HG02763 (cell line): ENCODE measurements around the gene GRK3.
"Not testable (repeated sequence)": the region's sequence is repeated elsewhere in the genome, so short reads cannot be mapped to it uniquely, and the experiment has no call there.

Experiments
- ATAC-seq: cut with Tn5 transposase; IDR thresholded peaks from one replicate; pipeline ENCODE4 v1.9.1; 2021; ENCODE audit warnings: mild to moderate bottlenecking, moderate library complexity; ENCODE audit not compliant: unreplicated experiment

GRK3 gene

DNA sequence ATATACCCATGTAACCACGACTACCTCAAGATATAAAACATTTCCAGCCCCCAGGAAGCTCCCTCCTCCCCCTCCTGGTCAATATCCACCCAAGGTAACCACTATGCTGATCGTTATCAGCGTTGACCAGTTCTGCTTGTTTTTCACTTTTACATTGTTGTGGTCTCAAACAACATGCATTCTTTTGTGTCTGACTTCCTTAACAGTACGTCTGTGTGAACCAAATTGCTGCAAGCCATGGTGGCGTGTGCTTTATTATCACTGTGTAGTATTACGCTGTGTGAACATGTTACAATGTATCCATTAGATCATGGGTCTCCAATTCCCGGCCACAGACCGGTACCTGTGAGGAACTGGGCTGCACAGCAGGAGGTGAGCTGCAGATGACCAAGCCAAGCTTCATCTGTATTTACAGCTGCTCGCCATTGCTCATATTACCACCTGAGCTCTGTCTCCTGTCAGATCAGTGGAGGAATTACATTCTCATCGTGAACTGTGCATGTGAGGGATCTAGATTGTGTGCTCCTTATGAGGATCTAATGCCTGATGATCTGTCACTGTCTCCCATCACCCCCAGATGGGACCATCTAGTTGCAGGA is 15.5 kb upstream of the GRK3 start:
- ATAC-seq, result no peak

DNA sequence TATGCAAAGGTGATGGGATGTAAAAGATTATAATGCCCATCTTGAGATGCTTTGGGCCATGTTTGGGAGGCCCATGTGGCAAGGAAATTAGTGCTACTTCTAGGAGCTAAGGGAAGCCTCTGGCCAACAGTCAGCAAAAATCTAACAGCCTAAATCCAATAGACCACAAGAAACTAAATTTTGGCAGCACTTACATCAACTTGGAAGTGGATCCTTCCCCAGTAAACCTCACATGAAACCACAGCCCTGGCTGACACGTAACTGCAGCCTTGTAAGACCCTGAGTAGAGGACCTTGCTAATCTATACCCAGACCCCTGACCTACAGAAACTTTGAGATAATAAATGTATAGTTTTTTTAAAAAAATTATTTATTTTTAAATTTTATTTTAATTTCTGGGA is 13.1 kb upstream of the GRK3 start:
- ATAC-seq, result no peak

DNA sequence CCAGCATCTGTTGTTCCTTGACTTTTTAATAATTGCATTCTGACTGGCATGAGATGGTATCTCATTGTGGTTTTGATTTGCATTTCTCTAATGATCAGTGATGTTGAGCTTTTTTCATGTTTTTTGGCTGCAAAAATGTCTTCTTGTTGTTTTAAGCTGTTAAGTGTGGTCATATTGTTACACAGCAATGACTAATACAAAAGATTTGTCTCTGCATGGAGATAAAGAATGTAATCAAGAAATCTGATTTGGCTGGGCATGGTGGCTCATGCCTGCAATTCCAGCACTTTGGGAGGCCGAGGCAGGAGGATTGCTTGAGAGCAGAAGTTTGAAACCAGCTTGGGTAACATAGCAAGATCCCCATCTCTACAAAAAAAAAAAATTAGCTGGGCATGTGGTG is 12.1 kb upstream of the GRK3 start:
- ATAC-seq, result not testable (repeated sequence)

DNA sequence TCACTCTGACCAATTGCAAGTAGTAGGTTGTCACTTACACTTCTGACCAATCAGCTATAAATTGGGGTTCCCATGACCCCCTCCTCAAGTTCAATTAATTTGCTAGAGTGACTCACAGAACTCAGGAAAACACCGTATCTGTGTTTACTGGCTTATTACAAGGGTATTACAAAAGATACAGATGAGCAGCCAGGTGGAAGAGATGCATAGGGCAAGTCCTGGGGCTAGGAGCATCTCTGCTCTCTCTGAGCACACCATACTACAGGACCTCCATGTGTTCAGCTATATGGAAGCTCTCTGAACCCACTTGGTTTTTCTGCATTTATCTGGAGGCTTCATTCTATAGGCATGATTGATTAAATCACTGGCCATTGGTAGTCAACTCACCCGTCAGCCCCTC is 11.3 kb upstream of the GRK3 start:
- ATAC-seq, result no peak

DNA sequence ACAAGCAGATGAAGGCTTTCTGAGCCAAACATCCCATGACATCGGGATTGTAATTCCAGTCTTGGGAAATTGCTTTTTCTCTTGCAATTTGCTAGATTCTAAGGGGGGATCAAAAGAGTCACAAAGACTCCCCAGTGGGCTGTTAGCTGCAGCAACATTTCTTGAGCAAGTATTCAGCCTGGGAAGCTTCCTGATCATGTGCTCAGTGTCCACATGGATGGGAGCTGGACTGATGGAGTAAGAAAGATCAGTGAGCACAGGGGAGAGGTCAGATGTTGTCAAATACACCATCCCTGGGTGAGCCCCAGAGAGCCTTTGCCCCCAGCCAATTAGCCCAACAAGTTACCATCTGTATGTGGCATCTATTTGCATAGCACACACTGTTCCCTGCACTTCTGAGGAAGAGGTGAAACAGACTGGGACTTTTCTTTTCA is 10.2 kb upstream of the GRK3 start:
- ATAC-seq, result no peak

DNA sequence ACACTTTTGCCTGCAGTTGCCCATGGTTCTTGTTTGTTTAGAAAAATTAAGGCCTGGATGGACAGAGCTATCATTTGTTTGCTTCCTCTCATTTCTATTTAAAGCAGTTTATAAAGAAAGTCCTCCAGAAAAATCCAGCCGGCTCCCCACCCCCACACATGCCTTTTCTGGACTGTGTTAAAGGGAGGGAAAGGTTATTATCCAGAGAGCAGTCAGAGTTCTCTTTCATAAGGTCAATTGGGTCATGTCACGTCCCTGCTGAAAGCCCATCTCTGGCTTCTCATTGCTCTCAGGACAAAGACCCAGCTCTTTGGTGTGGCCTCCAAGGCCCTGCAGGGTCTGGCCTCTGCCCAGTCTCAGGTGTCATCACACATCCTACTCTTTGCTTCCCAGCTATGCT is 9.8 kb upstream of the GRK3 start:
- no peak for ATAC-seq

DNA sequence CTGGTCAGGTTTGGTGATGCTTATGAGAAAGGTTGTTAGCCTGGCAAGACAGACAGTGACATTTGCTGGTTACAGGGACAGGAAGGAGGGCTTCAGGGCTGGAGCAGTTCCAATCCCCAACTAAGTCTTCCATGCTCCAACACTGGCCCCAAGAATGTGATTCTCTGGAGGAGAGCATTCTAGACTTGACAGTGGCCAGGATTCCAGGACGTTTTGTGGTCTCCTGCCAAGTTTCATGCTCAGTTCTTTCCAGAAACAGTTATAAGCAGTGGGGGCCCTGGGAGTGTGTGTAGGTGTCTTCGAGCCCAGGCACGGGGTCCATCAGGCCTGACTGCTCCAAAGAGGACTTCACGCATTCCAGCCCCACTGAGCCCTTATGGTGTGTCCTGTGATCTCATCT is 8.9 kb upstream of the GRK3 start:
- ATAC-seq, result no peak

DNA sequence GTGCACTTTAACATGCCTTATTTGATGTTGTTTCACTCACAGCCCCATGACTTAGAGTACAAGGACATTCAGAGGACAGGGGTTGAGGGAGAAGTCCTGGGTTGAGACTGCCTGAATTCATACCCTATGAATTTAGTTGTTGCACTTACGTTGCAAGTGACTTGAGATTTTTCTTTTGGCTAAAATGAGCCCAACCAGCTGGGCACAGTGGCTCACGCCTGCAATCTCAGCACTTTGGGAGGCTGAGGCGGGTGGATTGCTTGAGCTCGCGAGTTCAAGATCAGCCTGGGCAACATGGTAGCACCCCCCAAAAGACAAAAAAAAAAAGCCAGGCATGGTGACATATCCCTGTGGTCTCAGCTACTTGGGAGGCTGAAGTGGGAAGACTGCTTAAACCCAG is 7.3 kb upstream of the GRK3 start:
- no peak for ATAC-seq

DNA sequence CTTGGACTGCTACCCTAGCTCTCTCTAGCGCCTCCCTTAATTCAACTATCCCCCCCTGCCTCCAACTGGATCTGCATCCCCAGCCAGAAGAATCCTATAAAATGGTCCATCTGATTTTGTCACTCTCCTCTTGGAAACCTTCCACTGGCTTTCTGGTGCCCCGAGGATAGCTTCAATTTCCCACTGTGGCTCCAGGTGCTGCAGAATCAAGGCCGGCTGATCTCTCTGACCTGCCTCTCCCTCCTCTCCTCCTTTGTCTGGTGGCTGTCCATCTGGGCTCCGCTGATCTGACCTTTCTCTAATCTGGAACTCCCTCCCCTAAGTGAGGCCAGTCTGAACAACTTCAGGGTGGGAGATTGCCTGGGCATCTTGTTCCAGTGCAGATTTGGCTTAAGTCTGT is 6.1 kb upstream of the GRK3 start:
- ATAC-seq, result no peak

DNA sequence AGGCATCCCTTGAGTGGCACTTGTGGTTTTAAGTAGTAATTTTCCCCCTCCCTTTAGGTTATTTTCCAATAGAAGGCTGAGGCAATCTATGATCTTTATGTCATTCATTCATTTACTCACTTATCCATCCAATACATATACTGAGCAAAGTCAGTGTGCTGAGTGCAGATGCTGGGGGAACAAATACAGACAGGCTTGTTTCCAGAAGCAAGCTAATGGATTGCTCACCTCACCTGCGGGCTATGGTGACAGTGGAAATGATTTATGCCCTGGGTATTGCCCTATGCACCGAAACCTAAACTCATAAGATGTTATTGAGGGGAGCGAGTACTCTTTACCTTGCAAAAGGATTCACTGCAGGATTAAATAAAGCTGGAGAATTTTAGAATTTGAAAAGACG is 4.6 kb upstream of the GRK3 start:
- not testable (repeated sequence) for ATAC-seq

DNA sequence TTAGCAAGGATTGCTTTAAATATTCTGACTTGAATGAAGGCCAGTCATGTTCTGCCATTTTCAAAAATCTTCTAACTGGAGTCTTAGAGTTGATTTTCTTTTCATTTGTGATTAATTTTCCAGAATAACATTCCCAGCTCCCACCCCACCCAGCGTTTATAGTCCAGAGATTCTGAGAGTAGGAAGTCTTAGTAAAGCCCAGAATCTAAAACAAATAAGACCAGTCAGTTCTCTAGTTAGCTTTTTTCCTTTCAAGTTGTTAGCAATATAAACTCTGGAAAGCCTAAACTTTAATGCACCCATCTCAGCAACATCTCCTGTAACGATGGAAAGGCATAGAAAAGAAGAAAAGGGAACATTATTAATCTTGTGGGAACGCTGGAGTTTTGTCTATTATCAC is 3.3 kb upstream of the GRK3 start:
- not testable (repeated sequence) for ATAC-seq

DNA sequence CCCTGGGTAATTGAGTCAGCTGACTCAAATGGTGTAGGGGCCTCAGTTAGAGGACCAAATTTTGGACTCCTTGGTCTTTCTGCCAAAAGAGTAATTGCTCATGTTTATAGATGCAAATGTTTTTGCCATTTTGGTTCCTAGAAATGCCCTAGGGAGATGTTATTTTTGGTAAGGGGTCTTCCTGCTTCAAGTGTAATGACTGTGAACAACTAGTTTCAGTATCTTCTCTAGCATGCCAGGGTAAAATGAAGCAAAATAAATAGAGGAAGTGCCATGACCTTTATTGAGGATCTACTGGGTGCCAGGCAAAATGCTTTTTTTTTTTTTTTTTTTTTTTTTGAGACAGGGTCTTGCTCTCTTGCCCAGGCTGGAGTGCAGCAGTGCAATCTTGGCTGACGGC is 2.5 kb upstream of the GRK3 start:
- not testable (repeated sequence) for ATAC-seq

DNA sequence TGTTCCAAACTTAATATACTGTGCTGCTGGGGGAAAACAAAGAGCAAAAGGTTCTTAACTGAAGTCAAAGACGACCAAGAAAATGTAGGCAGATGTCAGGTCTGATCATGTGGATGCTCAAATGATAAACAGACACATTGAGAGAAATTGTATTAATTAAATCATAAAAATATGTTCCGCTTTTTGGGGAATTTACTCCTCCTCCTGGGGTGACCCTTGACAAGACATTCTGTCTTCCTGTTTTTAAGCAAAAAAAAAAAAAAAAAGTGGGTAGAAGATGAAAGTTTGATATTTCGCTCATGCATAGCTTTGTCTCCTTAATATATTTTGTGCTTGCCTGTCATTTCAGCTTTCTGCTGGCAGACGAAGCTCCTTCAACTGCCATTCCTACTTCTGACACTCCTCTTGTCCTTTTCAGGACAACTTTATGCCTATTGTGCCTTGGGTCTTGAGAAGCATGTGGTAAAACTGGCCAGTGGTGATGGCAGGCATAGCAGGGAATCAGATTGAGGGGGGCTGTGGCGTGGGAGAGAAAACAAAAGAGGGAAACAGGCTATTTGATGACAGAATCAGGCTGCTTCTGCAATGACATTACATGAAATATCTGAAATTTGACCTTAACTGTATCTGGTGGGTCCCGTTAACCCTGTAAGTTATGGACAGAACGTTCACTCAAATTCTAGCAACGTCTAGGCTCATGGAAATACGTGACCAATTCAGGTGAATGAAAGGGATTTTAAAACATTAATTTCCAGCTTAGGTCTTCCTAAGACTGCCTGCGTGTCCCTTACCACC is 1.3 kb upstream of the GRK3 start:
- ATAC-seq, result not testable (repeated sequence)

DNA sequence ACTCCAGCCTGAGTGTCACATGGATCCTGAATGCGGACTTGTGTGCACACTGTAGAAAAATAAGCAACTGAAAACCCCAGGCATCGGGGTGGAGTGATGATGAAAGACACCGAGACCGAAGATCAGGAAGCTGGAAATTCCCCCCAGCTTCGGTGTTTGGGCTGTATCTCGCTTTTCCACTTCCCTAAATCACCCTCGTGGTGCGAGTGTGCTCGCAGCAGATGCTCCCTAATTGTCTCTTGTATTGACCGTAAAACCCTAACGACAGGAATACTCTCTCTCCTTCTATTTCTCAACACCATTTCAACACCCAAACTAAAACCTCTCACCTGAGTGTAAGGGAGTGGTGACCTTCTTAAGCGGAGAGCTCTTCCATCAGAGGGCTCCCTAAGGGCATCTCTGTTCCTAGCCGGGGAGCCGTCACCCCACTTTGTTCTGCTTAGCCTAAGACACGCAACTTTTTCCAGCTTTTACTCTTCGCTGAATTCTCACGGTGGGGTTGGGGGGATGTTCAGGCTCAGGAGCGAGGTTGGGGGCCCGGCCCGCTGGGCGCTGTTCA is 635 bp upstream of the GRK3 start:
- peak; percentile 14 for ATAC-seq

DNA sequence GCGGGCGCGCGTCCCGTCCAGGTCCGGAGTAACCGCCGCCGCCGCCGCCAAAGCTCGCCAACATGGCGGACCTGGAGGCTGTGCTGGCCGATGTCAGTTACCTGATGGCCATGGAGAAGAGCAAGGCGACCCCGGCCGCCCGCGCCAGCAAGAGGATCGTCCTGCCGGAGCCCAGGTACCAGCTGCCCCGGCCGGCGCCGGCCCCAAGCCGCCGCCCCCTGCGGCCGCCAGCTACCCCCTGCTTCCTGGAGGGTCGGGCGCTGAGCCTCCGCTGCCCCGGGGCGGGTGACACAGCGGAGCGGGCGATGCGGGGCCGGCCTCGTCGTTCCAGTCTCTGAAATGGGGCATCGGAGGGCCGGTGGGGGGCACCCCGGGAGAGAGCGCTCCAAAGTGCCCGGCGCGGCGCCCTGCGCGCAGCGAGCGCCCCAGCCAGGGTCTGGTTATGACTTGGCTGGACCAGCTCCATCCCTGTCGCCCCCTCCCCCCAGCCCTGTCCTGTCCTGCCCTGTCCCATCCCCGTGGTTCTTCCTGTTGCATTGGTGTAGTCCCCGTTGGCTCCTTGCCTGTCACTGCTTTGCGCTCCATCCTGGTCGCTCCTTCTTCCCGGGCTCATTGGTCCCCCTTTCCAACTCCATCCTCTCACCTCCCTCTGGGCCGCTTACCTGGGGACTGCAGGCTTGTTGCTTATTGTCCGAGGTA is 653 bp downstream of the GRK3 start:
- peak; percentile 11 for ATAC-seq

DNA sequence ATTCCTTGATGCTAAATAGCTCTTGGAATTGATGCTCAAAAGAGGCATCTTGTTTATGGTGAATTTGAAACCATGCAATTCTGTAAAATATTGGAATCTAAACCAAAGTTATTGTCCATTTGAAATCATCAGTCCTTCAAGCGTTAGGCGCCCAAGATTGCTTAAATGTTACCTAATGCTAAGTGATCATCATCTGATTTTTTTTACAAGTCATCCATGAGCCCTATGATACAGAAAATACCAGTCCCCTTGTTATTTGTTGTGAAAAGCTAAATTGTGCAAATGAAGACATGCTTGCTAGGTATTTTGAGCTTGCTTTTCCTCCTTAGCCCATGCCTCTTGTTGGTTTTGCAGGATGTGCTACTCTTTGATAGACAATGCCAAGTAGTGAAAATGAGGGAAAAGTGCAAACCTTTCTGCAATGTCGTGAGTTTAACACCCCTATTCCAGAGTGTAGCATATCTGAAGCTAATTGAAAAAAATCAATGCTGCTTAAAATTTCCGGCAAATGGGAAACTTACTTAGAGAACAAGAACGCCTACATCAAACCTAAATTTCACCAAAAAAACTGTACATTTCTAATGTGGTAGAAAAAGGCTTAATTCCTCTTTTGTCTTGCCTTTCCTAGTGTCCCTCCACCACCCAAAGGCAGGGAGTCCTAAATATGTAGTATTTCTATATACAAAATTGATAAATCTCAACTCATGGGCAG is 1.9 kb downstream of the GRK3 start:
- ATAC-seq, result no peak

DNA sequence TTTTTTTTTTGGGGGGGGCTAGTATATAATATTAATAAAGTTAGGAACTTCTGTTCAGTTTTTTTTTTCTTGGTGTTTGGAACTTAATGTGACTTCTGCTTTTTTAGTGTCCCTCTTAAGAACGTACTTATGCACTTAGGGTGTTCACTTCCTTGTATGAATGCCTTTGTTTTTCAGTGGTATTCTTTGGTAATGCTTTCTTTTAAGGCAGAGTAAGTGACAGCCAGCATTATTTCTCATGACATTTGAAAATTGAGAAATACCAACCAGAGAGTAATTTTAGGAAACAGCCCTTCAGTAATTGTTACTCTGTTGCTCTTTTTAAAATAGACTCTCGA is 2.4 kb downstream of the GRK3 start:
- no peak for ATAC-seq

DNA sequence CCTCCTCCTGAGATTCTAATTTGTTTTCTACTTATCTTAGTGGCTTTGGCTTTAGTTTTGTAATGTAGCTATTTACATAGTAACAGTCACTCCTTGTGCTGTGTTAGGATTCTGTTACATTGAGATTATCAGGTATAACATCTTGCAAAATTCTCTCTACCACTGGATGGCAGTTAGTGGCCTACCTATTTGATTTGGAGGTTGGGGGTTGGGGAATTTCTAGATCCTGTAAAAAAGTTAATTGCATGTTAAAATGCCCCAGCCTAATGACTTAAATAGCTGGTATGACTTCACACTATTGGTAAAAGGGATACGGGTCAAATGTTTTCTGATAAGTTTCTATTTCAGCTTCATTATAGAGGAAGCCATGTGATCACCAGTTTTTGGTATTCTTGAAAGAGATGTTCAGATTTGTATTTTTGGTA is 2.8 kb downstream of the GRK3 start:
- ATAC-seq, result no peak

DNA sequence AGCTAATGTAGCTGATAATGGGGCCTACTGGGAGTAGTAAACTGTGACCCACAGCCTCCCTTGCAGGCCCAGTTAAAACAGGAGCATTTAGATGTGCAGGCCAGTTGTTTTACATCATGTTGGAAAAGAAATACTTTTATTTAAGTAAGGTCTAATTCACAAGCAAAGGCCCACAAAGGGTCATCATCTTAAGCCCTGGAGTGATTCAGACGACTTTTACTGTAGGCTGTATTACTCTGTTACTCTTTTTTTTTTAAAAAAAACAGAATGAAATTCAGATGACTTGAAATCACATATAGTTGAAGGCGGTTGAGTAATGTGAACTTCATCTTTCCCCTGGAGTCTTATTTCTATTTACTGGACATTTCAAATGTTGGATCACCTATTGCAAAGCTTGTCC is 3.6 kb downstream of the GRK3 start:
- not testable (repeated sequence) for ATAC-seq

DNA sequence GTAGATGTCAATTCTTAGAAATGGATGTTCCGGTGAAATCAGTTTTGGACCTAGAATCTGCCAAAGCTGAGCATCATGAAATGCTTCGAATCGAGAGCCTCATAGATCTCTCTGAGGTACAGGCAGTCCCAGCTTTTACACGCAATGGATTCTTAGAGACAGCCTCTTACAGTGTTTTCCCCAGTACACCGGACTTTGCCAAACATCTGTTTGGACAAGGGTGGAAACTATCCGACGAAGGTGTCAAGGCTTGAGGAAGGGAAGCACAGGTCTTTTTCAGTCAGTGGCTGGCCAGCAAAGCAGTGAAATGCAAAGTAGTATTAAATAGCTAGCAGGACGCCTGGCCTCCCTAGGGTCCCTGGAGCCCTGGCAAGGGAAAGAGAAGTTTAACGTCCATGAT is 4.9 kb downstream of the GRK3 start:
- no peak for ATAC-seq

DNA sequence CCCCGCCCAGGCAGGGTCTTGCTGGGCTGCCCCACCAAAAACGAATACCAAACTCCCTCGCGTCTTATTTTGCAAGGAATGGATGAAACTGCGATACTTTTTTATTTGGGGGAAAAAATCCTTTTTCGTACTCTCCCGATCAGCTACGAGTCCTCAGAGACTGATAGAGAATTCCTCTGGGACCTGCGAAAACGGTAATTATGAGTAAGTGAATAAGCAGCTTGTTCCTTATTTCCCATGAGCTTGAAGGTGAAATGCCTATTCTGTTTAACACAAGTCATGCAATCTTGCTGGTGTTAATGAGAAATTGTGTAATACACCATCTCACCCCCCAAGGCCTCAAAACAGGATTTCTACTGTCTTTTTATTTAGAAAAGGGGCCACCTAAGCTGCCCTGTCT is 5.5 kb downstream of the GRK3 start:
- ATAC-seq, result no peak
